Measurements from ENCODE around the gene C8A.

C8A gene

GRCh38 chr1:56920591-56921001 lies 66.0 kb downstream of the C8A start:
- Histone ChIP-seq H2AFZ (ENCODE audit: low read length) (no peak overlapping the region), H2BK5ac (ENCODE audit: low read length) (no peak overlapping the region), H3K4me1 (ENCODE audit: control insufficient read depth in 2 of 2, insufficient read depth in 1 of 2, low read depth in 1 of 2, low read length in 2 of 2) (peaks cover 3 to 17% of the 10 kb centered on the region in 2 donors), H3K18ac (ENCODE audit: low read length) (no peak overlapping the region), H2AK5ac (ENCODE audit: low read depth, low read length) (no peak overlapping the region), H2BK120ac (ENCODE audit: low read depth, low read length) (no peak overlapping the region), H3K27ac (replicated peaks; ENCODE audit: low read length) (no peak overlapping the region), H3K14ac (ENCODE audit: low read length) (no peak overlapping the region), H4K8ac (ENCODE audit: low read depth, low read length) (no peak overlapping the region), H3K9ac (ENCODE audit: low read depth, low read length, poor library complexity) (no peak overlapping the region), H2BK15ac (ENCODE audit: low read length) (no peak overlapping the region), H4K91ac (ENCODE audit: low read depth, low read length, poor library complexity) (no peak overlapping the region), H3K4me2 (ENCODE audit: insufficient read depth, low read length, poor library complexity, severe bottlenecking) (no peak overlapping the region), H3K9me3 (replicated peaks in 1 of 2; ENCODE audit: control insufficient read depth in 2 of 2, insufficient read depth in 1 of 2, low read depth in 1 of 2, low read length in 2 of 2) (no peaks in the 10 kb centered on the region), H3K4ac (ENCODE audit: low read length) (no peak overlapping the region), H3K79me1 (ENCODE audit: low read depth, low read length) (no peaks in the 10 kb centered on the region), H3K36me3 (replicated peaks in 1 of 2; ENCODE audit: control insufficient read depth in 2 of 2, insufficient read depth in 2 of 2, low read length in 2 of 2) (no peaks in the 10 kb centered on the region), H3K23ac (ENCODE audit: low read depth, low read length, poor library complexity) (no peak overlapping the region), H2BK12ac (ENCODE audit: low read length) (no peak overlapping the region), H3K27me3 (ENCODE audit: control insufficient read depth in 3 of 3, insufficient read depth in 3 of 3, low read depth in 1 of 3, low read length in 3 of 3) (peaks cover 0 to 3% (median 0%) of the 10 kb centered on the region in 3 experiments), H3K4me3 (ENCODE audit: low read length in 2 of 2) (no peak overlapping the region)
- WGBS, 2 donors (ENCODE audit: extremely low coverage in 2 of 2, insufficient read length in 2 of 2, insufficient replicate concordance in 1 of 2), result no CpG with 5 or more reads among the region's 2 CpGs
- no peak for DNase-seq (ENCODE audit: low spot score)

- Histone ChIP-seq H2BK12ac (ENCODE audit: low read length) (no peak overlapping the region), H3K4me1 (ENCODE audit: control insufficient read depth in 2 of 2, insufficient read depth in 1 of 2, low read depth in 1 of 2, low read length in 2 of 2) (peaks cover 3 to 17% of the 10 kb centered on the region in 2 donors), H4K91ac (ENCODE audit: low read depth, low read length, poor library complexity) (no peak overlapping the region), H3K36me3 (replicated peaks in 1 of 2; ENCODE audit: control insufficient read depth in 2 of 2, insufficient read depth in 2 of 2, low read length in 2 of 2) (no peaks in the 10 kb centered on the region), H3K27ac (replicated peaks; ENCODE audit: low read length) (no peak overlapping the region), H3K4me2 (ENCODE audit: insufficient read depth, low read length, poor library complexity, severe bottlenecking) (no peak overlapping the region), H2AFZ (ENCODE audit: low read length) (no peak overlapping the region), H3K4ac (ENCODE audit: low read length) (no peak overlapping the region), H3K4me3 (ENCODE audit: low read length in 2 of 2) (no peak overlapping the region), H2BK15ac (ENCODE audit: low read length) (no peak overlapping the region), H3K9ac (ENCODE audit: low read depth, low read length, poor library complexity) (no peak overlapping the region), H4K8ac (ENCODE audit: low read depth, low read length) (no peak overlapping the region), H2BK120ac (ENCODE audit: low read depth, low read length) (no peak overlapping the region), H3K79me1 (ENCODE audit: low read depth, low read length) (no peaks in the 10 kb centered on the region), H3K23ac (ENCODE audit: low read depth, low read length, poor library complexity) (no peak overlapping the region), H3K14ac (ENCODE audit: low read length) (no peak overlapping the region), H3K9me3 (replicated peaks in 1 of 2; ENCODE audit: control insufficient read depth in 2 of 2, insufficient read depth in 1 of 2, low read depth in 1 of 2, low read length in 2 of 2) (no peaks in the 10 kb centered on the region), H2BK5ac (ENCODE audit: low read length) (no peak overlapping the region), H3K18ac (ENCODE audit: low read length) (peak overlapping the region; percentile 24), H3K27me3 (ENCODE audit: control insufficient read depth in 3 of 3, insufficient read depth in 3 of 3, low read depth in 1 of 3, low read length in 3 of 3) (peaks cover 0 to 3% (median 0%) of the 10 kb centered on the region in 3 experiments), H2AK5ac (ENCODE audit: low read depth, low read length) (no peak overlapping the region)
- no peak for DNase-seq (ENCODE audit: low spot score)
- WGBS, 2 donors (ENCODE audit: extremely low coverage in 2 of 2, insufficient read length in 2 of 2, insufficient replicate concordance in 1 of 2), result no CpG with 5 or more reads among the region's 1 CpG
These were observed 66.9 kb downstream of the C8A start for GRCh38 chr1:56921479-56921878.

- no peaks in the 10 kb centered on the region for H3K36me3 ChIP-seq (replicated peaks in 1 of 2; ENCODE audit: control insufficient read depth in 2 of 2, insufficient read depth in 2 of 2, low read length in 2 of 2)
- H3K9me3 ChIP-seq (replicated peaks in 1 of 2; ENCODE audit: control insufficient read depth in 2 of 2, insufficient read depth in 1 of 2, low read depth in 1 of 2, low read length in 2 of 2), result no peaks in the 10 kb centered on the region
- WGBS, 2 donors (ENCODE audit: extremely low coverage in 2 of 2, insufficient read length in 2 of 2, insufficient replicate concordance in 1 of 2), result no CpG with 5 or more reads among the region's 4 CpGs
- no peak overlapping the region for H2BK15ac ChIP-seq (ENCODE audit: low read length)
- no peak overlapping the region for H4K91ac ChIP-seq (ENCODE audit: low read depth, low read length, poor library complexity)
- no peak overlapping the region for H3K27ac ChIP-seq (replicated peaks; ENCODE audit: low read length)
- no peak overlapping the region for H3K9ac ChIP-seq (ENCODE audit: low read depth, low read length, poor library complexity)
- no peak overlapping the region for H4K8ac ChIP-seq (ENCODE audit: low read depth, low read length)
- H3K14ac ChIP-seq (ENCODE audit: low read length), result no peak overlapping the region
- no peak overlapping the region for H2BK120ac ChIP-seq (ENCODE audit: low read depth, low read length)
- H3K18ac ChIP-seq (ENCODE audit: low read length), result no peak overlapping the region
- H3K4me2 ChIP-seq (ENCODE audit: insufficient read depth, low read length, poor library complexity, severe bottlenecking), result no peak overlapping the region
- H3K4me1 ChIP-seq (ENCODE audit: control insufficient read depth in 2 of 2, insufficient read depth in 1 of 2, low read depth in 1 of 2, low read length in 2 of 2), result peaks cover 3 to 17% of the 10 kb centered on the region in 2 donors
- no peak overlapping the region for H3K4me3 ChIP-seq (ENCODE audit: low read length in 2 of 2)
- no peaks in the 10 kb centered on the region for H3K79me1 ChIP-seq (ENCODE audit: low read depth, low read length)
- H2AK5ac ChIP-seq (ENCODE audit: low read depth, low read length), result no peak overlapping the region
- DNase-seq (ENCODE audit: low spot score), result no peak
- no peak overlapping the region for H3K4ac ChIP-seq (ENCODE audit: low read length)
- H2AFZ ChIP-seq (ENCODE audit: low read length), result no peak overlapping the region
- peaks cover 0 to 3% (median 0%) of the 10 kb centered on the region in 3 experiments for H3K27me3 ChIP-seq (ENCODE audit: control insufficient read depth in 3 of 3, insufficient read depth in 3 of 3, low read depth in 1 of 3, low read length in 3 of 3)
- H2BK5ac ChIP-seq (ENCODE audit: low read length), result no peak overlapping the region
- no peak overlapping the region for H3K23ac ChIP-seq (ENCODE audit: low read depth, low read length, poor library complexity)
- H2BK12ac ChIP-seq (ENCODE audit: low read length), result no peak overlapping the region
These were observed 67.5 kb downstream of the C8A start for GRCh38 chr1:56922070-56922469.

GRCh38 chr1:56922507-56922906 lies 67.9 kb downstream of the C8A start:
- Histone ChIP-seq H2BK15ac (ENCODE audit: low read length) (no peak overlapping the region), H2BK5ac (ENCODE audit: low read length) (no peak overlapping the region), H3K9ac (ENCODE audit: low read depth, low read length, poor library complexity) (no peak overlapping the region), H3K4me2 (ENCODE audit: insufficient read depth, low read length, poor library complexity, severe bottlenecking) (no peak overlapping the region), H3K27ac (replicated peaks; ENCODE audit: low read length) (no peak overlapping the region), H4K8ac (ENCODE audit: low read depth, low read length) (no peak overlapping the region), H3K79me1 (ENCODE audit: low read depth, low read length) (no peaks in the 10 kb centered on the region), H3K18ac (ENCODE audit: low read length) (no peak overlapping the region), H3K4me1 (ENCODE audit: control insufficient read depth in 2 of 2, insufficient read depth in 1 of 2, low read depth in 1 of 2, low read length in 2 of 2) (peaks cover 3 to 16% of the 10 kb centered on the region in 2 donors), H2BK120ac (ENCODE audit: low read depth, low read length) (no peak overlapping the region), H2AFZ (ENCODE audit: low read length) (no peak overlapping the region), H3K4ac (ENCODE audit: low read length) (no peak overlapping the region), H4K91ac (ENCODE audit: low read depth, low read length, poor library complexity) (no peak overlapping the region), H3K27me3 (ENCODE audit: control insufficient read depth in 3 of 3, insufficient read depth in 3 of 3, low read depth in 1 of 3, low read length in 3 of 3) (peaks cover 0 to 5% (median 0%) of the 10 kb centered on the region in 3 experiments), H3K4me3 (ENCODE audit: low read length in 2 of 2) (no peak overlapping the region), H3K9me3 (replicated peaks in 1 of 2; ENCODE audit: control insufficient read depth in 2 of 2, insufficient read depth in 1 of 2, low read depth in 1 of 2, low read length in 2 of 2) (no peaks in the 10 kb centered on the region), H2AK5ac (ENCODE audit: low read depth, low read length) (no peak overlapping the region), H3K23ac (ENCODE audit: low read depth, low read length, poor library complexity) (no peak overlapping the region), H2BK12ac (ENCODE audit: low read length) (no peak overlapping the region), H3K14ac (ENCODE audit: low read length) (no peak overlapping the region), H3K36me3 (replicated peaks in 1 of 2; ENCODE audit: control insufficient read depth in 2 of 2, insufficient read depth in 2 of 2, low read length in 2 of 2) (no peaks in the 10 kb centered on the region)
- DNase-seq (ENCODE audit: low spot score), result no peak
- no CpG with 5 or more reads among the region's 1 CpG for WGBS, 2 donors (ENCODE audit: extremely low coverage in 2 of 2, insufficient read length in 2 of 2, insufficient replicate concordance in 1 of 2)

Data from neuronal stem cell (in vitro differentiated cells).